Left lobe of liver (tissue), 2 donors: ENCODE data around the gene CFTR. TPM values are rescaled to one million over a fixed set of nuclear protein-coding genes. Genes with fewer than 3 reads are reported as not detected.

Source experiments
- ATAC-seq: fragments of 200-7000 bp; cut with Tn5 transposase; one replicate; pipeline ENCODE4 v1.9.1; 2020; ENCODE audit warnings: mild to moderate bottlenecking, moderate library complexity
- DNase-seq: peaks from one replicate; pipeline ENCODE4 v3.0.0-alpha.2; 2020; ENCODE audit warnings: low spot score
- total RNA-seq: library from RNA; stranded (reverse); gene quantifications from one replicate; pipeline ENCODE4 v1.2.1, GENCODE V29; 2021
- donor health status: DM: no; HTN: no; CAD: no; lungs with moderate emphysema.
- donor health status: DM: no; HTN: yes; CAD: no.

The CFTR gene
- total RNA-seq, 1 donor from 2014 or later, result 1.1 TPM

GRCh38 chr7:117640465-117640864, 160.6 kb downstream of the CFTR start:
- no peak for ATAC-seq
- DNase-seq, result no peak

- ATAC-seq (no peak), DNase-seq (no peak)
Observed at GRCh38 chr7:117645481-117646165, 165.8 kb downstream of the CFTR start.

- no peak for ATAC-seq
- no peak for DNase-seq
Observed at GRCh38 chr7:117648203-117648866, 168.5 kb downstream of the CFTR start.

- no peak for DNase-seq
- no peak for ATAC-seq
Observed at GRCh38 chr7:117652943-117653680, 173.3 kb downstream of the CFTR start.

- DNase-seq (no peak), ATAC-seq (no peak)
Observed at GRCh38 chr7:117654780-117655179, 175.0 kb downstream of the CFTR start.

- no peak for ATAC-seq
- DNase-seq, result no peak
Observed at GRCh38 chr7:117656806-117657205, 177.0 kb downstream of the CFTR start.

GRCh38 chr7:117659531-117660011, 179.7 kb downstream of the CFTR start:
- no peak for ATAC-seq
- DNase-seq, result no peak

- no peak for ATAC-seq
- no peak for DNase-seq
Observed at GRCh38 chr7:117661328-117661727, 181.5 kb downstream of the CFTR start.

- DNase-seq (no peak), ATAC-seq (no peak)
Observed at GRCh38 chr7:117664047-117664446, 184.2 kb downstream of the CFTR start.

- ATAC-seq, result no peak
- no peak for DNase-seq
Observed at GRCh38 chr7:117665368-117665767, 185.5 kb downstream of the CFTR start.

- DNase-seq (no peak), ATAC-seq (no peak)
Observed at GRCh38 chr7:117666031-117666430, 186.2 kb downstream of the CFTR start.

- DNase-seq, result no peak
- peak; percentile 84 for ATAC-seq
Observed at GRCh38 chr7:117666689-117667088, 186.9 kb downstream of the CFTR start.

GRCh38 chr7:117667456-117667855, 187.6 kb downstream of the CFTR start:
- DNase-seq (no peak), ATAC-seq (no peak)

- no peak for DNase-seq
- no peak for ATAC-seq
Observed at GRCh38 chr7:117669818-117670217, 190.0 kb downstream of the CFTR start.

GRCh38 chr7:117672453-117672852, 192.6 kb downstream of the CFTR start:
- no peak for ATAC-seq
- no peak for DNase-seq

GRCh38 chr7:117673367-117673766, 193.5 kb downstream of the CFTR start:
- peak; percentile 75 for ATAC-seq
- DNase-seq, result peak; percentile 44

- DNase-seq, result no peak
- ATAC-seq, result peak; percentile 94
Observed at GRCh38 chr7:117673839-117674238, 194.0 kb downstream of the CFTR start.

GRCh38 chr7:117674617-117675016, 194.8 kb downstream of the CFTR start:
- DNase-seq, result no peak
- ATAC-seq, result no peak

- DNase-seq (no peak), ATAC-seq (no peak)
Observed at GRCh38 chr7:117675497-117676435, 195.9 kb downstream of the CFTR start.

GRCh38 chr7:117679120-117679519, 199.3 kb downstream of the CFTR start:
- ATAC-seq (no peak), DNase-seq (no peak)
